ENCODE measurements around the gene GRP.

- TF ChIP-seq, protein P1, sequence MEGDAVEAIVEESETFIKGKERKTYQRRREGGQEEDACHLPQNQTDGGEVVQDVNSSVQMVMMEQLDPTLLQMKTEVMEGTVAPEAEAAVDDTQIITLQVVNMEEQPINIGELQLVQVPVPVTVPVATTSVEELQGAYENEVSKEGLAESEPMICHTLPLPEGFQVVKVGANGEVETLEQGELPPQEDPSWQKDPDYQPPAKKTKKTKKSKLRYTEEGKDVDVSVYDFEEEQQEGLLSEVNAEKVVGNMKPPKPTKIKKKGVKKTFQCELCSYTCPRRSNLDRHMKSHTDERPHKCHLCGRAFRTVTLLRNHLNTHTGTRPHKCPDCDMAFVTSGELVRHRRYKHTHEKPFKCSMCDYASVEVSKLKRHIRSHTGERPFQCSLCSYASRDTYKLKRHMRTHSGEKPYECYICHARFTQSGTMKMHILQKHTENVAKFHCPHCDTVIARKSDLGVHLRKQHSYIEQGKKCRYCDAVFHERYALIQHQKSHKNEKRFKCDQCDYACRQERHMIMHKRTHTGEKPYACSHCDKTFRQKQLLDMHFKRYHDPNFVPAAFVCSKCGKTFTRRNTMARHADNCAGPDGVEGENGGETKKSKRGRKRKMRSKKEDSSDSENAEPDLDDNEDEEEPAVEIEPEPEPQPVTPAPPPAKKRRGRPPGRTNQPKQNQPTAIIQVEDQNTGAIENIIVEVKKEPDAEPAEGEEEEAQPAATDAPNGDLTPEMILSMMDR (IDR thresholded peaks at IDR 0.05), result no peak
- no peak for TF ChIP-seq POLR2A (IDR thresholded peaks at IDR 0.05)
Measured at GRCh38 chr18:59228351-59228750, 8.4 kb downstream of the GRP start.
